ENCODE measurements around the gene FLRT2. TPM values are rescaled to one million over a fixed set of nuclear protein-coding genes. Genes with fewer than 3 reads are reported as not detected.

Gene FLRT2
- total RNA-seq, 1 donor from 2014 or later: 2.1 TPM

DNA sequence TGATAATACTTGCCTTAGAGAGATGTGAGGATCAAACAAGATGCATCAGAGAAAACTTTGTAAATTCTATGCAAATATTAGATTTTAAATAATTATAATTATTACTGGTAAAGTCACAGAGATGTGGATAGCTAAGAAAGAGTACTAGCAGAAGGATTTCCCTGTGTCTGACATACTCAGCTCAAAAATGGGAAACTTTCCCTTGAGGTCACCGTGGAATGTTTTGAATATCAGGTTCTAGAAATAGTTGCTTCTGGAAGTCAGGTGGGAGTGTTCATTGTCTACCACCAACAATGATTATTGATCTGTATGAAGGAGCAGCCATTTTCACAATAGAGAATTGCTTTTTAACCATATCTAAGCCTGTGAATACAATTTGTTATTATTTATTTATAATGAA is 71.7 kb downstream of the FLRT2 start:
- no peak for ATAC-seq

DNA sequence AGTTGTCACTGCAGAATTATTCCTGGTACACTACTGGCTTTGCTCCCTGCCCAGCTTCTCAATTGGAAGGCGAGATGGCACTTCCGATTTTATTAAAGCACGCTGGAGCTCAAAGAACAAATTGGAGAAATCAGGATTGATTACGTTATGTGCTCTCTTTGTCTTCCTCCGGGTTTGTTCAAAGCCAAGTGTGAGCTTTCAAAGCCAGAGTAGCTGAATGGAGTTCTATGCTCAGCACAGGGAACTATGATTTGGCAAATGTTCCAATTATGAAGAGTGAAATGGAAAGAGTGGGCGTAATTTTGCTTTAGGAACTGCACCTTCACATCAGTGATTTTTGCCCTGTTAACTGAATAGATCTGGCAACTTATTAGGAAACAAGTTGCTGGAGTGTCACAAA is 72.4 kb downstream of the FLRT2 start:
- no peak for ATAC-seq

DNA sequence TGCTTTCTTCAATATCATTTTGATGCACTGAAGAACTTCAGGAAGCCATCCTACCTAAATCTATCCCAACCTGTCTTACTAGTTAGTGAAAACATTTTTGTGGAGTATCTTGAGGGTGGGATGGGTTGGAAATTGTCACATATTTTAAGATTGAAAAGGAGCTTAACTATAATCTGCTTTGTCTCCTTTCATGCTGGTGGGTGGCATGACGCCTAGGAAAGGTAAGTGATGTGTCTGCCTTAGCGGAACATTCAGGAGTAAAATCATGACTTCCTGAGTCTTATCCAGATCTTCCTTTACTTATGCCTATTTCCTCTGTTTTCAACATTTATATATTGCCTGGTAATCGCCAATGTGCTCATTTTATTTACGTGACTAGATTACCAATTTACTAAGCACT is 74.1 kb downstream of the FLRT2 start:
- ATAC-seq: no peak

DNA sequence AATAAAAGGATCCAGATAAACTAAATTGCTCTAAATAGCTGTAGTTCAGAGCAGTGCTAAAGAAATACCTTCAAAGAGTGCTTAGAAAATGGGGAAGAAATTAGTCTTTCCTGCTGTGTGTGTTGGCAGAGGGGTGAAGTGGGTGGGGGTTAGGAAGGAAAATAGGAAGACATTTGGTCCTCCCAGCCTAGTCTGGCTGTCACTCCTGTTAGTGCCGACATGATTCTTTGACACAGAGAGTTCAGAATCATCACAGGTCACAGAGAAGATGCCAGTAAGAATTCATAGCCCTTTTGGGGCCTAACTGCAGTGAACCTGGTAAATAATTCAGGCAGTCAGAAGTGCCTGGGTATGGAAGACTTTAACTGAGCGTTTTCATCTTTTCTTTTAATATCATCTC is 74.8 kb downstream of the FLRT2 start:
- ATAC-seq: no peak

DNA sequence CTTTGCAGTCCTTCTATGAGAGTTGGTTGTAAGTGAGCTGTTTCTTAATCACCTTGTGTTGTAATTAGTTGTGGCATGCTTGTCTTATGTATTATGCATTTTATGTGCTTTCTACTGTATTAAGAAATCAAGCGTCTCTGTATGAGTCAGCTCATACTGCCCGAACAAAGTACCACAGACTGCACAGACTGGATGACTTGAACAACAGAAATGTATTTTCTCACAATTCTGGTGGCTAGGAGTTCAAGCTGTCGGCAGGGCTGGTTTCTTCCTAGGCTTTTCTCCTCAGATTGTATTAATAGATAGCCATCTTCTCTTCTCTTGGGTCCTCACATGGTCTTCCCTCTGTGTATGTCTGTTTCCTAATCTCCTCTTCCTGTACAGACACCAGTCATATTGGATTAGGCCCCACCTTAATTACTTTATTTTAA is 77.7 kb downstream of the FLRT2 start:
- ATAC-seq: peak; percentile 99

DNA sequence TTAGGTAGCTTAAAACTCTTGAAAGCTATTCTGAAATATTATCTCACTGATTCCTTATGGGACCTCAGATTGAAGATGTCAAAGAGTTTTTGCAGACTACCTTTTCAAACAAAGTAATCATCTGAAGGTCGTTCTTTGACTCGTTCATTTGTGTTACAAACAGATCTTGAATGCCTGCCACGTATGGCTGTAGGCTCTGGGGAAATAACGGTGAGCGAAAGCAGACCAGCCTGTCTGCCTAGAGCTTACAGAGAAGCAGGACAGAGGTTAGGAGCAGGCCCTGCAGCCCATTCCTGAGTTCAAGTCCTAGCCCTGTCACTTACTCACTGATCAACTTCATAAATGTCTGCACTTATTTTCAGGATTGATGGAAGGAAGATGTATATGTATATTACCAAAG is 83.6 kb downstream of the FLRT2 start:
- ATAC-seq: no peak

DNA sequence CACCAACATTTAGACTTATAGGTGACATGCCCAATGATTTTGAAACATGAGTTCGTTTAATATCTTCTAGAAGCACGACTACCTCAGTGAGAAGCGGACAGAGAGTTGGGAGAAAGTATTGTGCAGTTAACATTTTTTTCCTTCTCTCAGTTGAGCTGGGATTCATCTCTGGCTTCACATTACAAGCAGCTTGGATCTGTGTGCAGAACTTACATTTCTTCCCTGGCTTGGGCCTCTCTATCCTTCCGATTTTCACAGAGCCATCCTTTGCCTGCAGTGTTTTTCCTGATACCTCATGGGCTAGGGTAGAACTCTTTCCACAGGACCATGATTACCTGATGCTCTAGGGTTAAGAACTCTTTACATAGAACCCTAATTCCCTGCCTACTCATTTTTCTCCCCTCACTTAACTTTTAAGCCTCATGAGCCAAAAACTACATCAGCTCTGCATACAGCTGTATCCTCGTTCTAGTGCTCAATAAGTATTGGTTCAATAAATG is 86.5 kb downstream of the FLRT2 start:
- no peak for ATAC-seq

DNA sequence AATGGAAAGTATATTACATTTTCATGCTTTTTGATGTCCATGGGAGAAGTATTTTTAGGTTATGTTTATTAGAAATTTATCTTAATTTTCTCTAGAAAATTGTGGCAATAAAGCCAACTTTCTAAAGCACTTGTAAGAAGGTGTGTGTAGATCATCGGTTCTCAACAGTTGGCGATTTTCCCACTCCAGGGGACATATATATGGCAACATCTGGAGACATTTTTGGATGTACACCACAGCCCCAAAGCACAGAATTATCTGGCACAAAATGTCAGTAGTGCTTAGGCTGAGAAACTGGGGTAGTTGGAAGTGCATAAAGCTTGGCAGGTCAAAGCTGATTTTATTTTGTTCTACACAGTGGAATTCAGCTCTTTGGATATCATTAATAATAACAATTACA is 86.9 kb downstream of the FLRT2 start:
- ATAC-seq: no peak

DNA sequence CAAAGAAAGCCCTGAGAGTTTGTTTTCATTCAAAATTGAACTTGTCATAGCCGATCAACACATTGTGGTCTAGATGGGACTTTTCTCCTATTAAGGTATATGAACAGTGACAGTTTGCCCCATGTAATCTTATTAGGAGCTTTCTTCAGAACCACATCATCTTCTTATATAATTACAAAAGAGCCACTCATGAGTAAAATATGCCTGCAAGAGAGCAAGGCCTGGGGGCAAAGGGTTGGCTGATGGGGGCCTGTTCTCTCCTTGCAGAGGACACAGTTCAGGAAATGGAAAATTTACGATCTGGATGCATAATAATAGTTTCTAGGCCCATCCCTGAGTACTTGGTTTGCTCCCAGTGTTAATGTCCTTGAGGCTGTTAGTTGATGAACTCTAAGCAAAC is 87.8 kb downstream of the FLRT2 start:
- ATAC-seq: no peak

DNA sequence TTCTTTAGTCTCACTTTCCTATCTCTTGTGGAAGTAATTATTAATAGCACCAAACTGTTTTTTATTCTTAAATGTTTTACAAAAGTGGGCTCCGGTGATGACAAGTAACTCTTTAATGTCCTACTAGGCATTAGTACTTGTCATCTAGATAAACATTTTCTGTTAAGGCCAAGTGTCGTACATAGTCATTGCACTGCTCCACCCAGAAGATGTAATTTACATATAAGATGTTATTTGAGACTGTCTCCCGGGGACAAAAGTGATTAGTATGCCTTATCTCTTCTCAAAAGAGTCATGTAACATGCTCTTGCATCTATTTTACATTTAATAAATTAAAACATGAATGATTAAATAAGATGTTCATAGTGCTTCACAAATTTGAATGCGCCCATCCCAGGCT is 88.4 kb downstream of the FLRT2 start:
- no peak for ATAC-seq

DNA sequence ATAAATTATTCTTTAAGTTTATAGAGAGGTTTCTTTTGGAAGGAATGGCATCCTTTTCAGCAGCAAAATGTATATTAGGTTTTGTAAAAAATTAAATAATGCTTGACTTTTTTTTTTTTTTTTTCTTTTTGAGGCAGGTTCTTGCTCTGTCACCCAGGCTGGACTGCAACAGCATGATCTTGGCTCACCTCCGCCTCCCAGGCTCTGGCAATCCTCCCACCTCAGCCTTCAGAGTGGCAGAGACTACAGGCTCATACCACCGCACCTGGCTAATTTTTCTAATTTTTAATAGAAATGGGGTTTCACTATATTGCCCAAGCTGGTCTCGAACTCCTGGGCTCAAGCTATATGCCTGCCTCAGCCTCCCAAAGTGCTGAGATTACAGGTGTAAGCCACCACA is 89.0 kb downstream of the FLRT2 start:
- no peak for ATAC-seq

DNA sequence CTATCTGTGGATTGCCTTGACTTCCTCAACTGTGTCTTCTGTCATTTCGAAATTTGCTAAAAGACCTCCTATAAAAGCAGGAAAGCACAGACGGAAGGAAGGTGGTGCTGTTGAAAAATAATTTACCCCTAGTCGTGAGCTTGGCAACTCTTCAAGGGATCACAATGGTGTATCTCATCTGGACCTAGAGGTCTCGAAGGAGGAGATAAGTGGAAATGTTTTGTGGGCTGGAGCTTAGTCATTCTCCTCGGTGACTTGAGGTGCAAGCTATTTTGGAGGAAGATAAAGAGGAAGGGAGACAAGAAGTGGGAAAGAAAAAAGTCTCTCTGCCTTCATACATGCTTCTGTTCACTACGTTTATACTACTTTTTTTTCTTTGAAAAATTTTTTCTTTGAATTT is 89.9 kb downstream of the FLRT2 start:
- ATAC-seq: no peak

DNA sequence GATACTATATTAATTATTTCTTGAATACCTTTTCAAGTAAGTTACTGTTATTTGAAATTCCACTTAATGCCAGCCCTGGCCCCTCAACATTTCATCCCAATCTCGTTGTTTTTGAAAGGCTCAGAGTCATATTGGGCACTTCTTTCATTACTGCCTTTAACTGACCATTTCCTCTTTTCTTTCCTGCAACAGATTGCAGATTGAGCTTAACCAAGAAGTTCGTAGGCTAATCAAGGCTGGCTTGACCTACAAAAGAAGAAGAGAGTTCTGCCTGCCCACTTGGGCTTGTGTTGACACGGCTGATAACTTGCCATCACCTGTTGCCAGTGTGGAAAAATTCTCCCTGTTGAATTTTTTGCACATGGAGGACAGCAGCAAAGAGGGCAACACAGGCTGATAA is 91.0 kb downstream of the FLRT2 start:
- ATAC-seq: no peak

DNA sequence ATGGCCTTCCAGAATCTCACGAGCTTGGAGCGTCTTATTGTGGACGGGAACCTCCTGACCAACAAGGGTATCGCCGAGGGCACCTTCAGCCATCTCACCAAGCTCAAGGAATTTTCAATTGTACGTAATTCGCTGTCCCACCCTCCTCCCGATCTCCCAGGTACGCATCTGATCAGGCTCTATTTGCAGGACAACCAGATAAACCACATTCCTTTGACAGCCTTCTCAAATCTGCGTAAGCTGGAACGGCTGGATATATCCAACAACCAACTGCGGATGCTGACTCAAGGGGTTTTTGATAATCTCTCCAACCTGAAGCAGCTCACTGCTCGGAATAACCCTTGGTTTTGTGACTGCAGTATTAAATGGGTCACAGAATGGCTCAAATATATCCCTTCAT is 92.2 kb downstream of the FLRT2 start:
- no peak for ATAC-seq

DNA sequence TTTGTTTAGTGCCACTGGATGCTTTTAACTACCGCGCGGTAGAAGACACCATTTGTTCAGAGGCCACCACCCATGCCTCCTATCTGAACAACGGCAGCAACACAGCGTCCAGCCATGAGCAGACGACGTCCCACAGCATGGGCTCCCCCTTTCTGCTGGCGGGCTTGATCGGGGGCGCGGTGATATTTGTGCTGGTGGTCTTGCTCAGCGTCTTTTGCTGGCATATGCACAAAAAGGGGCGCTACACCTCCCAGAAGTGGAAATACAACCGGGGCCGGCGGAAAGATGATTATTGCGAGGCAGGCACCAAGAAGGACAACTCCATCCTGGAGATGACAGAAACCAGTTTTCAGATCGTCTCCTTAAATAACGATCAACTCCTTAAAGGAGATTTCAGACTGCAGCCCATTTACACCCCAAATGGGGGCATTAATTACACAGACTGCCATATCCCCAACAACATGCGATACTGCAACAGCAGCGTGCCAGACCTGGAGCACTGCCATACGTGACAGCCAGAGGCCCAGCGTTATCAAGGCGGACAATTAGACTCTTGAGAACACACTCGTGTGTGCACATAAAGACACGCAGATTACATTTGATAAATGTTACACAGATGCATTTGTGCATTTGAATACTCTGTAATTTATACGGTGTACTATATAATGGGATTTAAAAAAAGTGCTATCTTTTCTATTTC is 93.2 kb downstream of the FLRT2 start:
- no peak for ATAC-seq

DNA sequence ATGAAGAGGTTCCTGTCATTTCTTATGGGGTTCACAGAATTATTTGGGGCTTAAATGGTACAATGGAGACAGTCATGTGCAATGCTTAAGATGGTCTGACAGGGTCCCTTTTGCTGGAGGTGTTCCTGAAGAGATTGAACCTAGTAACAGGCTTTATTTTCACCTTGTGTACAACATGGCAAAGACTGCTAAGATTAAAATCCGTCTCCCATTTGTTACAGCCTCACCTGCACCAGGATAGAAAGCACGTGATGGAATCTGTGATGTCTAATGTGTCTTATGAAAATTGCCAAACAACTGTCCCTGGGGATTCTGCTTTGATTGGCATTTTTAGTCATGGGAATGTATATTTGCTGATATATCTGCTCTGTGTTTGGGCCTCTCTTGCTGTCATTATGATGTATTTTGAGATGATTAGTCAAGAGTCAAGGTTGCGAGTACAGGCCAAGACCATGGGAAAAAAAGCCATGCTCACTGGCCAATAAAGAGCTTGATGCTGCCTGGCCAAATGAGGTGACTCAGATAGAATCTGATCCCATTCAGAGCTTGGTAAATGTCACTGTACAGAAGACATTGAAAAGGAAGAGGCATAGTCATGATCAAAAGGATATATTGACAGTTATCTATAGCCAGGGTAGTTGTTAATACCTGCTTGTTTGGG is 96.1 kb downstream of the FLRT2 start:
- no peak for ATAC-seq

DNA sequence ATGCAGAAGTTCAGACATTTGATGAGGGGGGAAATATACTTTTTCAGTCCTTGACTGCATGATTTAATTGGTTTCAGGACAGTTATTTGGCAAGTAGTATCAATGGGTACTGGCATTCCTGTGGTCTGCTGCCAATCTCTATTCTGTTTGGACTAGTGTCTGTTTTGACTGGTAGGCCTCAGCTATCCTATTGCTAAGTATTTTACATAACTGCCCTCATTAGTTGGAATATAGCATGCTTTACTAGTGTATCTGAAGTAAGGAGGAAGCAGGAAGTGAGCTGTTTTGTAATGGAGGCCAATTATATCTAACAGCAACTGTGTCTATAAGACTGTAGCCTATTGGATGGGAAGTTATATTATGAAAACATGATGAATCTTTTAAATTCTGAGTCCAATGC is 104.3 kb downstream of the FLRT2 start:
- ATAC-seq: no peak

DNA sequence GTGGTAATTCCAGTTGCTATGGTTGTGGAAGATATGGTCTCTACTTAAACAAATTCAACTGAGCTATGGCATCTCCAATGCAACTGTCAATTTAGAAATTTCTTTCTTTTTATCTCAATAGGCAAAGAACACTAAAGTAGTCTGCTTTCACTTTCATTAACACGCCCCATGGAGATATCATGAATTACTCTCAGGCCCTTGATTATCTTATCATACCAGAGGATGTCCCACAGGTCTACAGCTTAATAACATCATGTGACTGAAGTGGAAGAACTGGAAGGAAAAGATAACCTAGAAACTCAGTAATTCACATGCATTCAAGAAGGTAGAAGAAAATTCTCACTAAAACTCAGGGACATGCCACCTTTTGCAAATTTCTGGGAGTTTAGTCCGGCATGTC is 114.3 kb downstream of the FLRT2 start:
- no peak for ATAC-seq

DNA sequence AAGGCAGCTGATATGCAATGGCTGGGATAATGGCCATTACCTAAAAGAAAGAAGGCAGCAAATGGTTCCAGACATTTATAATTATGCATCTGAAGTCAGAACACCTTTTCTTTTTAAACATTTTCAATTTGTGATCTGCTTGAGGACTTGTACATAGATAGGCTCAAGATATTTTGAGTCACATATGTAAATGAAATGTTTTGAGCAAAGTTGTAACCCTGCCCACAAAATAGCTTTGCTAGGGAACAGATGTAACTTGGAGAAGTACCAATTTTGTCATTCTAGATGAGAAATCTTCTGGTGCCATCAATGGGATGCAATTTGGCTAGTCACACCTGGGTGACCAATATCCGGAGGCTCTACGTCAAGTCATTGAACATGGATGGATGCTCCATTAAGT is 123.1 kb downstream of the FLRT2 start:
- ATAC-seq: no peak

DNA sequence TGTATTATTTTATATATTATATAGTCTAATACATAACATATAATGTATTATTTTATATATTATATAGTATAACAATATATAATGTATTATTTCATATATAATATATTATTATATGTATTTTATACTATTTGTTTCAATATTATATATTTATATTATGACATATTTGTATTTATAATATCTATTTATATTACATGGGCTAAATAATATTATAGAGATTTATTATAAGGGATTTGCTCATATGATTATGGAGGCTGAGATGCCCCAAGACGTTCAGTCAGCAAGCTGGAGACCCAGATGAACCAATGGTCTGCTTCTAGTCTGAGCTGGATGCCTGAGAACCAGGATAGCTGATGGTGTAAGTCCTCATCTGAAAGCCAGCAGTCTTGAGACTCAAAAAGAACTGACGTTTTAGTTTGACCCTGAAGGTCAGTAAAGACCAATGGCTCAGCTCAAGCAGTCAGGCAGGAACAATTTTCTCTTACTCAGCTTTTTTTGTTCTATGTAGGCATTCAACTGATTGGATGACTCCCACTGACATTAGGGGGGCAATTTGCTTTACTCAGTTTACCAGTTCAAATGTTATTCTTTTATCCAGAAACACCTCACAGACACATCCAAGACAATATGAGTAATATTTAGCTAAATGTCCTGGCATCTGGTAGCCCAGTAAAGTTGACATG is 130.4 kb downstream of the FLRT2 start:
- no peak for ATAC-seq

DNA sequence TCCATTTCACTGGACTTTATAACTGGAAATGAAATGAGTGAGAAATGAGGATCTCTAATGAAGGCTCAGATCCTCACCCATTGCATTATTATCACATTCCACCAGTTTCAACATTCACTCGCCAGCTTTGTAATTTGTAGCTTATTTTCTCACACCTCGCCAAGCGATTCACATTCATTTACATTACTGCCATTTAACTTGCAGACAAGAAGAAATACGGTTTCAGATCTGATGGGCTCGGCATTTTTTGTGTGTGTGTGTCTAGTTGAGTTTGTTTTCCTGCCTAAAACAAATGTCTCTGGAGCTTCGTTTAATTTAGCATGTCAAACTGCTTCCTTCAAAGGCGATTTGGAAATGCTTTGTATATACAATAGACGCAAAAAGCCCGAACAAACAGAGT is 132.2 kb downstream of the FLRT2 start:
- ATAC-seq: no peak

DNA sequence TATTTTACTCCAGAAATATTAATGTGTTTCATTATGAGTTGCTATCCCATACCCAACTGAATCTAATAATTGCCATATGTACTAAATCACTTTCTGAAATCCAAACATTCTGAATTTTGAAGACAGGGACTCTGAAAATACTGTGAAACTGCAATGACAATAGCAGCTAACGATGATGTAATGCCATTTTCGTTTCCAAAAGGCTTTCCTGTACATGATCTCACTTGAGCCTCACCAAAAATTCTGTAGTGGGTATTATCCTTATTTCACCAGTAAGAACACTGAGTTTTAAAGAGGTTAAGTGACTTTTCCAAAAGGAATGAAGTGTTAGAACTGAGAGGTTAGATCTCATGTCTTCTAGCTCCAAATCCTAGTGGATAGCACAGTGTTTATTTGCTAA is 133.3 kb downstream of the FLRT2 start:
- no peak for ATAC-seq

DNA sequence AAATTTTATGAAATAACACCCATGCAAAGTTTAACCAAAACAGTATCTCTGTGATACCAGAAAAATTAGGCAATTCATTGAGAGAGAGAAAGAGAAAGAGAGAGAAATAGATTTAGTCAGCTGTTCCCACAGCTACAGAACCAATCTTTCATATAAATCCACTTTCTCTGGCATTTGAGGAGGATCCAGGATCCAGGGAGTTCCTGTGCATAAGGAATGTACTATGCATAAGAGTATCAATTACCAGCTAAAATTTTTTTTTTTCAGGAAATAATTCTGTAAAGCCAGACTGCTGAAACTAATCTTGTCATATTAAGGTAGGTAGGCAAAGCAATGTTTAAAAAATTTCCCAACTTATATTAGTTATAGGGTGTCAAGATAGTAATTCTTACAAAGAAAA is 133.7 kb downstream of the FLRT2 start:
- no peak for ATAC-seq

DNA sequence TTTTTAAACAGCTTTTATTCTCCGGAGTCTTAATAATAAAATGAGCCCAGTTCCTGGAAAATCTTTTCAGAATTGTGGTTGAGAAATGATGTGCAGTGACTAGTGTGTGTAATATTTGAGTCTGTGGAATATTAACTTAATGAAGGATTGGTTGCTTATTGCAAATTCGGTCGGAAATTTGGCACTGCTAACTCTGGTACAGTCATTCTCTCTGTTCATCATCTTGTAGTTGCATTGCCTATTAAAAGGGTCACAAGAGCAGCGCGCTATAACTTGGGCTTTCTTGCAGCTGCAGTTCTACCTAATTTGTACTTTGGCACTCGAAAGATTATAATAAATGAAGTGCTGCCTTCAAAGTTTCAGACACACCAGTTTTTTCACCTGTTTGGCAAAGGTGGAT is 146.0 kb downstream of the FLRT2 start:
- ATAC-seq: no peak

Data from esophagus mucosa (tissue), 1 donor.